ENCODE data around the gene ROPN1L. TPM values are rescaled to one million over a fixed set of nuclear protein-coding genes. Genes with fewer than 3 reads are reported as not detected.
"Not testable (repeated sequence)": the region's sequence is repeated elsewhere in the genome, so short reads cannot be mapped to it uniquely, and the experiment has no call there.

The ROPN1L gene
- 0.52 and 4.3 TPM in 2 replicates for polyA plus RNA-seq
- polyA minus RNA-seq: 0.97 and 2.3 TPM in 2 replicates

DNA sequence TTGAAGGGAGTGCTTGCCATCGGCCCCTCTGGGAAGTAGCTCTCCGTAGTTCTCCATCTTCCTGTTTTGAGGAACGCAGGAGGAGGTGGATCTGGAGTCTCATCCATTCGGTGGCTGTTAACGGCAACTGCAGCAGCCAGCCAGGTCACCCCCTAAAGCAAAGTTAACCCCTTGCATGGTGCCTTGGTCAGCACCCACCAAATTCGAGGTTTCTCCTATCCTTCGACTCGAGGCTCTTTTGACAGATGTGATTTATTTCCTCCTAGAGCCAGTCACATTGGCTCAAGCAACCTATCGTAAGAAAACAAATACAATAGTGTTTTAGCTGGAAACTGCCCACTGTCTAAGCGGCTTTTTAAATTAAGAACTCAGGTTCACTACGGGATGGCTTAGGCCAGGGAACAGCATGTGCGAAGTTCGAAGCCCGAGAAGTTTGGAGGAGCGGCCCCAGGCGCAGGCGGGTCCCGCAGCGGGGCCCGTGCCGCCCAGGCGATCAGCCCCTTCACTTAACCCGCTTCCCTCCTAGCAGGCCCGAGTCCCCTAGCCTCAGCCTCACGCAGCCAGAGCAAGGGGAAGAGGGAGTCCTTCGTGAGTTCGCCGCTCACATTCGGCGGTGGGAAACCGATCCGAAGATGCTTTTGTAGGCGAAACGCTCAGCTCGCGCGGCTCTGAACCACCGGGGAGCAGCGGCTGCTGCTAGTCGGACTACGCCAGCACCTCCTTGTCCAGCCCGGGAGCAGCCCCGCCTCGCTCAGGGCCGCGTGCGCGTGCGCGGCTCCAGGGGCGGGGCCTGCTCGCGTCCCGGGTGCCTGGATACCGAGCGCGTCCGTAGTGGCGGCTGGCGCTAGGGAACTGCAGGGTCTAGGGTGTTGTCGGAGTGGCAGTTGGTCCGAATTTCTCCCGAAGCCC is at the start of gene ROPN1L:
TSS of gene ROPN1L (plus strand) at position 797 of the 909 bp plus-strand sequence. CDS start 289 bp downstream, outside the sequence.
- Histone ChIP-seq H3F3A (ENCODE audit: insufficient read depth, low read length, poor library complexity, severe bottlenecking) (no peaks in the 10 kb centered on the region), H3K79me2 (replicated peaks; ENCODE audit: insufficient read depth, low read length) (no peaks in the 10 kb centered on the region), H3K36me3 (ENCODE audit: insufficient read depth, low read length) (no peaks in the 10 kb centered on the region), H2AFZ (ENCODE audit: low read depth, low read length) (peak within 1 kb of the TSS; percentile 34), H3K9me3 (ENCODE audit: low read length) (no peaks in the 10 kb centered on the region), H3K27me3 (ENCODE audit: insufficient read depth, low read depth, low read length) (no peaks in the 10 kb centered on the region), H3K9ac (ENCODE audit: low read length) (peak within 1 kb of the TSS; percentile 73), H3K9me2 (ENCODE audit: insufficient read depth, low read length) (no peaks in the 10 kb centered on the region), H3K4me3 (ENCODE audit: low read length) (peak within 1 kb of the TSS; percentile 79), H3K4me2 (ENCODE audit: low read length) (peak within 1 kb of the TSS; percentile 84), H3K27ac (ENCODE audit: low read length) (peak within 1 kb of the TSS; percentile 52), H4K20me1 (ENCODE audit: insufficient read depth) (no peaks in the 10 kb centered on the region)
- peak; percentile 72 for TF ChIP-seq POLR2AphosphoS5 (IDR thresholded peaks at IDR 0.05)
- peak; percentile 42 for TF ChIP-seq TAF1 (IDR thresholded peaks at IDR 0.05; ENCODE audit: low read depth)
- TF ChIP-seq EP300 (conservative IDR thresholded peaks at IDR 0.05; ENCODE audit: poor library complexity, severe bottlenecking): no peak
- TF ChIP-seq REST (IDR thresholded peaks at IDR 0.05; ENCODE audit: borderline replicate concordance): peak; percentile 26
- TF ChIP-seq, protein P1, sequence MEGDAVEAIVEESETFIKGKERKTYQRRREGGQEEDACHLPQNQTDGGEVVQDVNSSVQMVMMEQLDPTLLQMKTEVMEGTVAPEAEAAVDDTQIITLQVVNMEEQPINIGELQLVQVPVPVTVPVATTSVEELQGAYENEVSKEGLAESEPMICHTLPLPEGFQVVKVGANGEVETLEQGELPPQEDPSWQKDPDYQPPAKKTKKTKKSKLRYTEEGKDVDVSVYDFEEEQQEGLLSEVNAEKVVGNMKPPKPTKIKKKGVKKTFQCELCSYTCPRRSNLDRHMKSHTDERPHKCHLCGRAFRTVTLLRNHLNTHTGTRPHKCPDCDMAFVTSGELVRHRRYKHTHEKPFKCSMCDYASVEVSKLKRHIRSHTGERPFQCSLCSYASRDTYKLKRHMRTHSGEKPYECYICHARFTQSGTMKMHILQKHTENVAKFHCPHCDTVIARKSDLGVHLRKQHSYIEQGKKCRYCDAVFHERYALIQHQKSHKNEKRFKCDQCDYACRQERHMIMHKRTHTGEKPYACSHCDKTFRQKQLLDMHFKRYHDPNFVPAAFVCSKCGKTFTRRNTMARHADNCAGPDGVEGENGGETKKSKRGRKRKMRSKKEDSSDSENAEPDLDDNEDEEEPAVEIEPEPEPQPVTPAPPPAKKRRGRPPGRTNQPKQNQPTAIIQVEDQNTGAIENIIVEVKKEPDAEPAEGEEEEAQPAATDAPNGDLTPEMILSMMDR (IDR thresholded peaks at IDR 0.05; ENCODE audit: poor library complexity, severe bottlenecking): no peak
- TF ChIP-seq RAD21 (conservative IDR thresholded peaks at IDR 0.05): peak; percentile 42
- TF ChIP-seq EZH2 (IDR thresholded peaks at IDR 0.05; ENCODE audit: borderline replicate concordance, insufficient read depth, low read length, poor library complexity, severe bottlenecking): no peak
- TF ChIP-seq SMC3 (conservative IDR thresholded peaks at IDR 0.05; ENCODE audit: poor library complexity): no peak
- TF ChIP-seq MXI1 (conservative IDR thresholded peaks at IDR 0.05; ENCODE audit: poor library complexity, severe bottlenecking): peak; percentile 93

- H4K20me1 ChIP-seq (ENCODE audit: insufficient read depth); H3K9ac ChIP-seq (ENCODE audit: low read length); H3K9me3 ChIP-seq (ENCODE audit: low read length); H3K27ac ChIP-seq (ENCODE audit: low read length); H2AFZ ChIP-seq (ENCODE audit: low read depth, low read length); H3K79me2 ChIP-seq (replicated peaks; ENCODE audit: insufficient read depth, low read length); H3K4me2 ChIP-seq (ENCODE audit: low read length); H3K4me3 ChIP-seq (ENCODE audit: low read length); H3K9me2 ChIP-seq (ENCODE audit: insufficient read depth, low read length); H3K36me3 ChIP-seq (ENCODE audit: insufficient read depth, low read length); H3F3A ChIP-seq (ENCODE audit: insufficient read depth, low read length, poor library complexity, severe bottlenecking); H3K27me3 ChIP-seq (ENCODE audit: insufficient read depth, low read depth, low read length): not testable (repeated sequence)
Measured at GRCh38 chr5:10392567-10393328, 48.9 kb upstream of the ROPN1L start.
